Gastrocnemius medialis (tissue), 4 donors: ENCODE results near the gene NEK2. TPM values are rescaled to one million over a fixed set of nuclear protein-coding genes. Genes with fewer than 3 reads are reported as not detected.

Experiments used
- ATAC-seq, 2 donors: fragments of 150-250 bp; one replicate each; pipeline ENCODE4 v1.9.1; 2016
- DNase-seq, 2 donors: peaks; one replicate each; pipeline ENCODE4 v3.0.0-alpha.2; 2019
- H3K27ac ChIP-seq, 4 donors: fragments of 200-600 bp; sonication (generic); 1 replicate in 1 of 4; 2 replicates in 3 of 4; pipeline ENCODE4 v1.5.1; 2016 to 2018; ENCODE audit warnings: mild to moderate bottlenecking in 2 of 4, moderate library complexity in 1 of 4
- H3K27me3 ChIP-seq, 3 donors: fragments of 200-600 bp; sonication (generic) in 2 of 3; 1 replicate in 1 of 3; 2 replicates in 2 of 3; pipeline versions ENCODE4 v1.5.1 to v1.6.0; 2016 to 2019; ENCODE audit warnings: mild to moderate bottlenecking in 1 of 3, moderate library complexity in 1 of 3
- H3K36me3 ChIP-seq, 2 donors: fragments of 200-600 bp; sonication (generic) in 1 of 2; one replicate each; pipeline ENCODE4 v1.5.1; 2017 to 2018
- H3K4me1 ChIP-seq, 2 donors: fragments of 200-600 bp; sonication (generic) in 1 of 2; one replicate each; pipeline ENCODE4 v1.5.1; 2016 to 2017; ENCODE audit warnings: mild to moderate bottlenecking in 2 of 2
- H3K4me3 ChIP-seq, 4 donors: fragments of 200-600 bp; sonication (generic) in 3 of 4; 1 replicate in 1 of 4; 2 replicates in 3 of 4; pipeline ENCODE4 v1.5.1; 2016 to 2019; ENCODE audit warnings: mild to moderate bottlenecking in 2 of 4
- H3K9me3 ChIP-seq, 3 donors: fragments of 200-600 bp; sonication (generic) in 2 of 3; 1 replicate in 1 of 3; 2 replicates in 2 of 3; pipeline ENCODE4 v1.5.1; 2016 to 2019
- CTCF ChIP-seq, 5 experiments: fragments of 450-650 bp in 3 of 5; fragments of 200-600 bp in 2 of 5; sonication (generic) in 2 of 5; IDR thresholded peaks in 4 of 5; conservative IDR thresholded peaks in 1 of 5; 1 replicate in 4 of 5; 2 replicates in 1 of 5; pipeline ENCODE4 v1.5.1; 2016 to 2019; ENCODE audit warnings: antibody characterized with exemption in 5 of 5, mild to moderate bottlenecking in 3 of 5, moderate library complexity in 3 of 5
- POLR2A ChIP-seq, 2 donors: fragments of 450-650 bp; IDR thresholded peaks; one replicate each; pipeline ENCODE4 v1.6.1; 2017; ENCODE audit warnings: antibody characterized with exemption in 2 of 2, mild to moderate bottlenecking in 2 of 2, moderate library complexity in 2 of 2
- in situ Hi-C, 4 donors: fragments of 200-750 bp; cut with MboI; loops; one replicate each; pipeline versions ENCODE4 v1.15.0 to v1.8.0; 2017; ENCODE audit warnings: low sequenced_read_pairs in 4 of 4
- intact Hi-C: fragments of 100-400 bp; cut with DNase I; formaldehyde crosslinking; loops from one replicate; pipeline ENCODE4 v1.15.1; 2023; ENCODE audit warnings: low total_unique reads
- total RNA-seq, 4 donors: library from RNA; depleted of rRNA; stranded (reverse); fragments of >200 nt; gene quantifications; one replicate each; pipeline versions ENCODE4 v1.1.0 to v1.2.3, GENCODE V29; 2016

Gene NEK2
- total RNA-seq, 4 donors from 2014 or later = not detected

GRCh38 chr1:211667065-211667617, 8.3 kb downstream of the NEK2 start:
- ATAC-seq (no peak), DNase-seq (no peak)
- no peak overlapping the region for H3K4me3 ChIP-seq
- no peaks in the 10 kb centered on the region for H3K4me1 ChIP-seq
- no peaks in the 10 kb centered on the region for H3K36me3 ChIP-seq
- peaks cover 0 to 3% (median 0%) of the 10 kb centered on the region in 3 donors for H3K27me3 ChIP-seq
- in situ Hi-C loops = loop anchor here in 2 of 4 donors (25.0 kb wide), 2 partner anchors 1080 to 1255 kb away; no protein-coding TSS in a partner anchor
- H3K27ac ChIP-seq = no peak overlapping the region
- intact Hi-C loops = no loop called here
- no peak for TF ChIP-seq POLR2A (IDR thresholded peaks at IDR 0.05)
- TF ChIP-seq CTCF (IDR thresholded peaks at IDR 0.05 in 4 of 5, conservative IDR thresholded peaks at IDR 0.05 in 1 of 5) = no peak
- H3K9me3 ChIP-seq = no peaks in the 10 kb centered on the region

DNA sequence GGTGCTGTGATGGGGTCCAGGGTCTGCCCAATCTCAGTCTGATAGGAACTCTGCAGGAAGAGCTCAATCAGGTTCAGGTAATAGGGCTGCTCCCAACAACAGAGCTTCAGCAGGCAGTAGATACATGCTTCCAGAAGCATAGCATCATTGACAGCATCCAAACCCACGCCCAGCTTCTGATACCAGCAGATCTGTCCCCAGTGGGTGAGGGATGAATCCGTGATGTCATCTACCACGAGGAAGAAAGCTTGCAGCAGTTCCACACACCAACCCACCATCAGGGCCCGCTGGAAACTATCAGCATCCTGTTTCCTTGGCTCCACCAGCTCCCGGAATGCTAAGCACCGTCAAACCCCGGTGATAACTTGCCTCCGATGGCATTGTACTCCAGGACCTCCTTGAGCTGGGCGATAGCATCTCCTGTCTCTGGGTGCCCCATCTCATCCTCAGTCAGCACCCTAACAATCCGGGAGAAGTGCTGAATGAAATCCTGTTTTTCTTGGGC, 14.7 kb downstream of the NEK2 start:
- Histone ChIP-seq H3K4me3 (no peak overlapping the region), H3K4me1 (no peaks in the 10 kb centered on the region), H3K27me3 (no peaks in the 10 kb centered on the region), H3K27ac (no peak overlapping the region), H3K9me3 (no peaks in the 10 kb centered on the region), H3K36me3 (no peaks in the 10 kb centered on the region)
- intact Hi-C loops = no loop called here
- no peak for ATAC-seq
- TF ChIP-seq POLR2A (IDR thresholded peaks at IDR 0.05) = no peak
- no peak for TF ChIP-seq CTCF (IDR thresholded peaks at IDR 0.05 in 4 of 5, conservative IDR thresholded peaks at IDR 0.05 in 1 of 5)
- in situ Hi-C loops = loop anchor here in 2 of 4 donors (25.0 kb wide), 2 partner anchors 1073 to 1248 kb away; no protein-coding TSS in a partner anchor
- no peak for DNase-seq

DNA sequence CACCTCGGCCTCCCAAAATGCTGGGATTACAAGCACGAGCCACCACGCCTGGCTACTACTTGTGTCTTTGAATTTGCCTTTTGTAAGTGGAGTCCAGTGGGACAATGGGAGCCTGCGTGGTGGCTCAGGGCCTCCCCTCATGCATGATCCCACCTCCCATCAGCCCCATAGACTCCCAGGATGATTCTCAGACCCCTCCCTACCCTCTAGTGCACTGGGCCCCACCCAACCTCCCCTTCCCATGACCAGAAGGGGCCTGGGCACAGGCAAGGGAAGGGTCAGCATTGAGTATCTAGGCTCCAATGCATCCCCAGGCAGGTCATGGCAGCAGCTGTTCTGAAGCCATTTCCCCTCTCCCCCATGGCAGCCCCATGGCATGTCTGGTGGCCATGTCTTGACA, 18.7 kb downstream of the NEK2 start:
- intact Hi-C loops (loop anchor here (10.0 kb wide), 1 partner anchor 332 kb away; the partner anchor contains the start of gene TRAF5), in situ Hi-C loops (loop anchor here (10.0 to 25.0 kb wide), 6 partner anchors 72 to 1244 kb away; partner anchors contain the start of genes SLC30A1 (in 1 of the 4) and TRAF5 (in 1 of the 4))
- Histone ChIP-seq H3K27me3 (no peaks in the 10 kb centered on the region), H3K4me3 (no peak overlapping the region), H3K36me3 (no peaks in the 10 kb centered on the region), H3K9me3 (no peaks in the 10 kb centered on the region), H3K27ac (no peak overlapping the region), H3K4me1 (no peaks in the 10 kb centered on the region)
- TF ChIP-seq POLR2A (IDR thresholded peaks at IDR 0.05) = no peak
- TF ChIP-seq CTCF (IDR thresholded peaks at IDR 0.05 in 4 of 5, conservative IDR thresholded peaks at IDR 0.05 in 1 of 5) = no peak
- ATAC-seq = no peak
- no peak for DNase-seq

DNA sequence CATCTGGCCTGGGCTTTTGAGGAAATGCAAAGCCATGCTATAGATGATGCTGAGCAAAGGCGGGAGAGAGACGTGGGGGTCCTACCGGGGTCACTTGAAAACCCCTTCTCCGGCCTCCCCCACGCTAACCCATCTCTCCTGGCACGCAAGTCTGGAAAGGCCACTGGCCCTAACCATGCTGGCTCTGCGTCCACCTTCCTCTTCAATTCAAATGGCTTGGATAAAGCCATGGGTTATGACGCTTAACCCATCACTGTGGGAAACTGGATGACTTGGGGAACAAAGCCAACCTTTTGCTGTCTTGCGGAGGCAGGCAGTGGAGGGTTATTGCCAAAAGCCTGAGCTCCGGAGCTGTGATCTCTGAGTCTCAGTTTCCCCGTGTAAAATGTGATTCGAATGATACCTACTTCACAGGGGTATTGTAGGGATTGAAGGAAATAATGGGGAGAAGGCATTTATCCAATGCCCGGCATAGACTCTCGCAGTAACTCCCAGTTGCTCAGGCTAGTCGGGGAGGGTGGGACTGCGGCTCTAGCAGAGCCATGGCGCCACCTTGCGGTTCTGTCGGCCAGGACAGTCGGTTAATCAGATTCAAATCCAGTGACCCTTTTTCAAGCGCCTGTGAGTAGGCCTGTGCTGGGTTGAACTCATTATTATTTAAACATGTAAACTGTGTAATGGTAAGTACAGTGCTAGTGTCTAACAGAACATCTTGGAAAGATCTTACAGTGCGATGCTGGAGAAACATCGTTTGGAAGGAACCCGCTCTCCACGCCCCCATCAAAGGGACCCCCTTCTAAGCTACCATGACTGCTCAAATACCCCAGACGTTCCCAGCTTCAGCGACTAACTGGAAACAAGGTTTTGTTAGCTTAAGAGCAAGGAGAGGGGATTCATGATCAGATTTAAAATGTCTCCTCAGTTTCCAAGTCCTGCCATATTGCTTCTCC, 20.3 kb downstream of the NEK2 start:
- intact Hi-C loops (loop anchor here (1.0 to 10.0 kb wide), 3 partner anchors 76 to 330 kb away; partner anchors contain the start of genes SLC30A1 and TRAF5), in situ Hi-C loops (loop anchor here (5.0 to 25.0 kb wide), 9 partner anchors 70 to 1243 kb away; partner anchors contain the start of genes SLC30A1 (in 1 of the 4) and TRAF5 (in 1 of the 4))
- Histone ChIP-seq H3K27ac (no peak overlapping the region), H3K4me3 (no peak overlapping the region), H3K9me3 (no peaks in the 10 kb centered on the region), H3K36me3 (no peaks in the 10 kb centered on the region), H3K27me3 (no peaks in the 10 kb centered on the region), H3K4me1 (no peaks in the 10 kb centered on the region)
- DNase-seq = peak; percentile 58 to 77
- peak; percentile 79 to 96 for ATAC-seq
- TF ChIP-seq CTCF (IDR thresholded peaks at IDR 0.05 in 4 of 5, conservative IDR thresholded peaks at IDR 0.05 in 1 of 5) (peak; percentile 83 to 92 (median 88)), POLR2A (IDR thresholded peaks at IDR 0.05) (no peak)
